ENCODE results near the gene ASTN2. TPM values are rescaled to one million over a fixed set of nuclear protein-coding genes. Genes with fewer than 3 reads are reported as not detected.

The ASTN2 gene
- total and polyA plus RNA-seq, 2 donors (not counting 3 experiments of a cell fraction or from before 2014, with no cell fraction given): 1.0 to 1.9 TPM

GRCh38 chr9:117191504-117192261 lies 223.2 kb downstream of the ASTN2 start:
- dilution Hi-C loops (cut with MboI; ENCODE audit: extremely low pct_ligation_motif_present, low sequenced_read_pairs) (no loop called here), intact Hi-C loops (cut with micrococcal nuclease) (no loop called here)
- ChIA-PET POLR2A (no interaction called here), CTCF (no interaction called here)
- Histone ChIP-seq H3K4me3 (replicated peaks in 1 of 3; ENCODE audit: insufficient read depth in 1 of 3, low read depth in 1 of 3, low read length in 3 of 3) (no peak overlapping the region), H3K9me1 (replicated peaks; ENCODE audit: control insufficient read depth, extremely low read depth, insufficient read depth, low read length) (no peaks in the 10 kb centered on the region), H3K9ac (replicated peaks; ENCODE audit: extremely low read depth, insufficient read depth, low read length) (no peak overlapping the region), H3K27me3 (ENCODE audit: control insufficient read depth in 2 of 2, insufficient read depth in 2 of 2, low read length in 2 of 2) (no peaks in the 10 kb centered on the region), H4K20me1 (replicated peaks; ENCODE audit: control insufficient read depth, extremely low read depth, insufficient read depth, low read length) (no peaks in the 10 kb centered on the region), H3K27ac (ENCODE audit: insufficient read depth, low read depth, low read length) (no peak overlapping the region), H3K79me2 (ENCODE audit: control insufficient read depth, insufficient read depth, low read length) (no peaks in the 10 kb centered on the region), H3K4me1 (ENCODE audit: control insufficient read depth, extremely low read depth, insufficient read depth, low read length) (no peaks in the 10 kb centered on the region), H3K36me3 (ENCODE audit: control insufficient read depth in 2 of 2, extremely low read depth in 1 of 2, insufficient read depth in 2 of 2, low read length in 2 of 2) (no peaks in the 10 kb centered on the region), H3K9me3 (replicated peaks; ENCODE audit: control insufficient read depth, insufficient read depth, low read length) (peaks cover 13% of the 10 kb centered on the region), H2AFZ (ENCODE audit: low read depth, low read length) (no peak overlapping the region), H3K4me2 (ENCODE audit: insufficient read depth, low read length) (no peak overlapping the region)
- TF ChIP-seq POLR2A (IDR thresholded peaks at IDR 0.05; ENCODE audit: low read depth, low read length) (no peak), GATA2 (IDR thresholded peaks at IDR 0.05; ENCODE audit: insufficient read depth, insufficient read length, low read depth, low read length) (no peak), POLR2AphosphoS5 (IDR thresholded peaks at IDR 0.05; ENCODE audit: insufficient read depth, low read depth, low read length) (no peak), CTCF (IDR thresholded peaks at IDR 0.05; ENCODE audit: extremely low read depth in 1 of 2, insufficient read depth in 1 of 2, low read depth in 1 of 2, low read length in 2 of 2) (no peak), EZH2 (IDR thresholded peaks at IDR 0.05; ENCODE audit: borderline replicate concordance, low read depth, low read length, severe bottlenecking) (no peak), MYC (IDR thresholded peaks at IDR 0.05; ENCODE audit: low read depth, low read length) (no peak)
- BruUV-seq (replicated peaks): no TSS peak
- no peak for DNase-seq (ENCODE audit: low read depth, low spot score)
- no peak for FAIRE-seq

Data from endothelial cell of umbilical vein (primary cell).